SK-N-SH (cell line): ENCODE measurements around the gene PHLDB2. TPM values are rescaled to one million over a fixed set of nuclear protein-coding genes. Genes with fewer than 3 reads are reported as not detected.
A peak's percentile ranks its signal among the peaks of the same experiment; 100 is the strongest.

Source experiments
- CTCF ChIA-PET: fragments of 300-600, 350-600 bp; formaldehyde crosslinking; extraction: SDS; loops from one replicate; lab custom pipeline; 2021; lab: Yijun Ruan, JAX
- POLR2A ChIA-PET: fragments of 350-600 bp; sonication (Branson Sonifier 250); formaldehyde crosslinking; extraction: SDS; loops from one replicate; lab custom pipeline; 2020; ENCODE audit warnings: antibody characterized with exemption, inconsistent platforms; lab: Yijun Ruan, JAX
- DNase-seq: peaks from one replicate; pipeline ENCODE4 v3.0.0; 2012
- H2AFZ ChIP-seq: fragments of 200-600 bp; sonication (generic); 2 replicates; pipeline ENCODE4 v1.8.1; 2016; ENCODE audit warnings: antibody characterized with exemption, mild to moderate bottlenecking, low read depth
- H3F3A ChIP-seq: fragments of 200-600 bp; sonication (generic); replicated peaks from 2 replicates; pipeline ENCODE3; 2016; ENCODE audit warnings: antibody characterized with exemption, mild to moderate bottlenecking; ENCODE audit not compliant: insufficient read depth
- H3K27ac ChIP-seq, 2 experiments: fragments of 200-500 bp in 1 of 2; fragments of 200-600 bp in 1 of 2; sonication (Bioruptor generic) in 1 of 2; sonication (generic), shearing (Covaris generic) in 1 of 2; 2 replicates each; pipeline versions ENCODE4 v1.5.1 to v1.6.1; 2014 to 2016; ENCODE audit warnings: low read depth in 2 of 2, inconsistent platforms in 1 of 2, low read length in 1 of 2, mild to moderate bottlenecking in 1 of 2, mixed read lengths in 1 of 2
- H3K27me3 ChIP-seq: fragments of 200-600 bp; sonication (generic), shearing (Covaris generic); 2 replicates; pipeline ENCODE4 v1.6.1; 2016; ENCODE audit warnings: mixed run types; ENCODE audit not compliant: insufficient read depth
- H3K36me3 ChIP-seq, 2 experiments: fragments of 200-500 bp in 1 of 2; fragments of 200-600 bp in 1 of 2; sonication (Bioruptor generic) in 1 of 2; sonication (generic) in 1 of 2; replicated peaks in 1 of 2; 2 replicates each; pipeline versions ENCODE3 to v1.5.1; 2014 to 2016; ENCODE audit warnings: low read length in 1 of 2, mild to moderate bottlenecking in 1 of 2; ENCODE audit not compliant: insufficient read depth in 2 of 2, control insufficient read depth in 1 of 2
- H3K4me1 ChIP-seq, 2 experiments: fragments of 200-500 bp in 1 of 2; fragments of 200-600 bp in 1 of 2; sonication (Bioruptor generic) in 1 of 2; sonication (generic), shearing (Covaris generic) in 1 of 2; 2 replicates each; pipeline versions ENCODE4 v1.5.1 to v1.6.1; 2014 to 2016; ENCODE audit warnings: low read depth in 1 of 2, low read length in 1 of 2, mixed run types in 1 of 2; ENCODE audit not compliant: insufficient read depth in 2 of 2, control insufficient read depth in 1 of 2
- H3K4me2 ChIP-seq: fragments of 200-600 bp; sonication (generic), shearing (Covaris generic); 2 replicates; pipeline ENCODE4 v1.6.1; 2017; ENCODE audit warnings: mixed run types
- H3K4me3 ChIP-seq, 2 experiments: fragments of 200-500 bp in 1 of 2; fragments of 200-600 bp in 1 of 2; sonication (Bioruptor generic) in 1 of 2; sonication (generic), shearing (Covaris generic) in 1 of 2; 2 replicates each; pipeline versions ENCODE4 v1.5.1 to v1.8.1; 2014 to 2016; ENCODE audit warnings: low read depth in 2 of 2, inconsistent platforms in 1 of 2, low read length in 1 of 2, mild to moderate bottlenecking in 1 of 2, mixed read lengths in 1 of 2, moderate library complexity in 1 of 2
- H3K79me2 ChIP-seq: fragments of 200-600 bp; sonication (generic); 2 replicates; pipeline ENCODE4 v1.8.1; 2017; ENCODE audit warnings: mild to moderate bottlenecking; ENCODE audit not compliant: insufficient read depth
- H3K9ac ChIP-seq: fragments of 200-600 bp; sonication (generic); 2 replicates; pipeline ENCODE4 v1.6.1; 2017; ENCODE audit warnings: mixed run types
- H3K9me2 ChIP-seq: fragments of 200-600 bp; sonication (generic); 2 replicates; pipeline ENCODE4 v1.6.1; 2017; ENCODE audit warnings: mixed run types
- H3K9me3 ChIP-seq: fragments of 200-600 bp; sonication (generic); 2 replicates; pipeline ENCODE4 v1.6.1; 2017; ENCODE audit warnings: mixed run types, mild to moderate bottlenecking, moderate library complexity
- H4K20me1 ChIP-seq: fragments of 200-600 bp; sonication (generic); 2 replicates; pipeline ENCODE4 v1.6.1; 2017; ENCODE audit warnings: mild to moderate bottlenecking, mixed run types; ENCODE audit not compliant: insufficient read depth
- CTCF ChIP-seq: fragments of 200-600 bp; sonication (generic); IDR thresholded peaks from 2 replicates; pipeline ENCODE4 v1.6.1; 2017; ENCODE audit warnings: antibody characterized with exemption, mild to moderate bottlenecking, moderate library complexity
- ELF1 ChIP-seq: IDR thresholded peaks from 2 replicates; pipeline ENCODE4 v1.4.0; 2012
- FOSL2 ChIP-seq: IDR thresholded peaks from 2 replicates; pipeline ENCODE4 v1.4.0; 2012; ENCODE audit warnings: low read depth, mild to moderate bottlenecking, moderate library complexity, borderline replicate concordance
- FOXJ3 ChIP-seq: sonication (generic); formaldehyde crosslinking; IDR thresholded peaks from 2 replicates; pipeline ENCODE4 v1.5.1; 2020; ENCODE audit warnings: mild to moderate bottlenecking, missing genetic modification reagents
- FOXM1 ChIP-seq: IDR thresholded peaks from 2 replicates; pipeline ENCODE4 v1.4.0; 2012; ENCODE audit warnings: low read depth, mild to moderate bottlenecking
- GABPA ChIP-seq: IDR thresholded peaks from 2 replicates; pipeline ENCODE4 v1.4.0; 2012; ENCODE audit warnings: low read depth, mild to moderate bottlenecking
- GATA2 ChIP-seq: sonication (generic); formaldehyde crosslinking; IDR thresholded peaks from 2 replicates; pipeline ENCODE4 v1.5.0; 2020; ENCODE audit warnings: mild to moderate bottlenecking, missing genetic modification reagents
- JUND ChIP-seq: IDR thresholded peaks from 2 replicates; pipeline ENCODE4 v1.4.0; 2012
- MEF2A ChIP-seq: IDR thresholded peaks from 2 replicates; pipeline ENCODE4 v1.4.0; 2012; ENCODE audit warnings: low read depth, borderline replicate concordance
- MXI1 ChIP-seq: IDR thresholded peaks from 2 replicates; pipeline ENCODE4 v1.6.1; 2012; ENCODE audit warnings: mild to moderate bottlenecking, low read depth, low read length, improper control_type of control experiment
- NFIC ChIP-seq: IDR thresholded peaks from 2 replicates; pipeline ENCODE4 v1.4.0; 2012; ENCODE audit warnings: borderline replicate concordance
- RAD21 ChIP-seq: IDR thresholded peaks from 2 replicates; pipeline ENCODE4 v1.6.1; 2012; ENCODE audit warnings: mild to moderate bottlenecking, low read length
- RCOR1 ChIP-seq: fragments of 150-350 bp; IDR thresholded peaks from 2 replicates; pipeline ENCODE4 v1.6.1; 2017; ENCODE audit warnings: antibody characterized with exemption, low read length
- RXRA ChIP-seq: IDR thresholded peaks from 2 replicates; pipeline ENCODE4 v1.4.0; 2012; ENCODE audit warnings: low read depth, mild to moderate bottlenecking, borderline replicate concordance
- SMC3 ChIP-seq: IDR thresholded peaks from 2 replicates; pipeline ENCODE4 v1.6.1; 2012; ENCODE audit warnings: low read depth, low read length, improper control_type of control experiment
- TAF1 ChIP-seq: IDR thresholded peaks from 2 replicates; pipeline ENCODE4 v1.6.1; 2012; ENCODE audit warnings: low read depth, mild to moderate bottlenecking, low read length, moderate library complexity, borderline replicate concordance
- TCF12 ChIP-seq: IDR thresholded peaks from 2 replicates; pipeline ENCODE4 v1.4.0; 2012
- ZBTB33 ChIP-seq: IDR thresholded peaks from 2 replicates; pipeline ENCODE4 v1.4.0; 2012; ENCODE audit warnings: low read depth, borderline replicate concordance
- whole genome bisulfite sequencing: methylation state at CpG from one replicate; pipeline ENCODE4 v1.1.6; 2017; ENCODE audit warnings: low lambda C conversion rate; 5-methylcytosine and 5-hydroxymethylcytosine counted together
- polyA plus RNA-seq, 3 experiments: library from polyadenylated mRNA; depleted of rRNA; stranded (reverse); fragments of >200 nt; gene quantifications; 2 replicates each; pipeline ENCODE4 v1.2.3, GENCODE V29; 2012
- TF ChIP-seq, protein P1 (sequence below): IDR thresholded peaks from 2 replicates; pipeline ENCODE4; 2012
- TF ChIP-seq, protein P2 (sequence below): fragments of 150-350 bp; IDR thresholded peaks from 2 replicates; pipeline ENCODE4 v1.6.1; 2016; ENCODE audit warnings: mild to moderate bottlenecking, low read depth, low read length

Gene PHLDB2
- polyA plus RNA-seq, 1 of the 3 experiments (the other 2 are of a cell fraction): 18.0 TPM

GRCh38 chr3:111862974-111863373, 3.9 kb downstream of the PHLDB2 start:
- Histone ChIP-seq H3K36me3 (no peaks in the 10 kb centered on the region), H3K9me3 (no peaks in the 10 kb centered on the region), H3F3A (peaks cover 45% of the 10 kb centered on the region), H3K4me2 (peak overlapping the region; percentile 81), H3K27ac (peak overlapping the region; percentile 28 to 98; a peak in 3 of 4 replicates), H3K27me3 (no peaks in the 10 kb centered on the region), H3K4me1 (peaks cover 7 to 28% of the 10 kb centered on the region in 2 experiments), H3K79me2 (peaks cover 86% of the 10 kb centered on the region), H4K20me1 (no peaks in the 10 kb centered on the region), H3K4me3 (0 out of 4 replicates have a peak overlapping the region, but pooled peaks of 1 of the 2 experiments have one; percentile 84), H2AFZ (no peak overlapping the region), H3K9ac (peak overlapping the region; percentile 97), H3K9me2 (no peaks in the 10 kb centered on the region)
- TF ChIP-seq ZBTB33 (no peak), ELF1 (no peak), GATA2 (CRISPR knock-in tag) (no peak), MXI1 (no peak), RAD21 (no peak), GABPA (no peak), TCF12 (no peak), NFIC (no peak), FOXJ3 (no peak), MEF2A (no peak), RXRA (no peak), SMC3 (no peak), RCOR1 (no peak)
- CTCF ChIA-PET: interaction anchor here (0.6 kb wide), 1 partner anchor 145 kb away, joined by 3 read pairs; no protein-coding TSS in a partner anchor
- WGBS: 83% methylated on average over 3 of the region's 3 CpGs
- DNase-seq: no peak
- POLR2A ChIA-PET: no interaction called here

- Histone ChIP-seq H3K4me2 (peak overlapping the region; percentile 81), H3F3A (peaks cover 45% of the 10 kb centered on the region), H3K36me3 (no peaks in the 10 kb centered on the region), H3K79me2 (peaks cover 86% of the 10 kb centered on the region), H3K27me3 (no peaks in the 10 kb centered on the region), H3K9ac (peak overlapping the region; percentile 97), H3K9me3 (no peaks in the 10 kb centered on the region), H3K9me2 (no peaks in the 10 kb centered on the region), H3K4me1 (peaks cover 3 to 28% of the 10 kb centered on the region in 2 experiments), H3K4me3 (peak overlapping the region in 1 of 2 experiments; percentile 24; a peak in 2 of 4 replicates), H3K27ac (peak overlapping the region; percentile 68 to 98; a peak in 3 of 4 replicates), H4K20me1 (no peaks in the 10 kb centered on the region), H2AFZ (no peak overlapping the region)
- WGBS: 51% methylated on average over 2 of the region's 2 CpGs
- CTCF ChIA-PET: interaction anchor here (0.6 to 2.1 kb wide), 4 partner anchors 9 to 148 kb away, joined by 3 to 5 read pairs (median 4); no protein-coding TSS in a partner anchor
- POLR2A ChIA-PET: no interaction called here
- DNase-seq: no peak
- TF ChIP-seq FOSL2 (no peak), ZBTB33 (no peak), CTCF (no peak), JUND (no peak), FOXM1 (no peak), TAF1 (no peak), TCF12 (no peak), RXRA (no peak)
- TF ChIP-seq, protein P1, sequence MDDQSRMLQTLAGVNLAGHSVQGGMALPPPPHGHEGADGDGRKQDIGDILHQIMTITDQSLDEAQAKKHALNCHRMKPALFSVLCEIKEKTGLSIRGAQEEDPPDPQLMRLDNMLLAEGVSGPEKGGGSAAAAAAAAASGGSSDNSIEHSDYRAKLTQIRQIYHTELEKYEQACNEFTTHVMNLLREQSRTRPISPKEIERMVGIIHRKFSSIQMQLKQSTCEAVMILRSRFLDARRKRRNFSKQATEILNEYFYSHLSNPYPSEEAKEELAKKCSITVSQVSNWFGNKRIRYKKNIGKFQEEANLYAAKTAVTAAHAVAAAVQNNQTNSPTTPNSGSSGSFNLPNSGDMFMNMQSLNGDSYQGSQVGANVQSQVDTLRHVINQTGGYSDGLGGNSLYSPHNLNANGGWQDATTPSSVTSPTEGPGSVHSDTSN: no peak
- TF ChIP-seq, protein P2, sequence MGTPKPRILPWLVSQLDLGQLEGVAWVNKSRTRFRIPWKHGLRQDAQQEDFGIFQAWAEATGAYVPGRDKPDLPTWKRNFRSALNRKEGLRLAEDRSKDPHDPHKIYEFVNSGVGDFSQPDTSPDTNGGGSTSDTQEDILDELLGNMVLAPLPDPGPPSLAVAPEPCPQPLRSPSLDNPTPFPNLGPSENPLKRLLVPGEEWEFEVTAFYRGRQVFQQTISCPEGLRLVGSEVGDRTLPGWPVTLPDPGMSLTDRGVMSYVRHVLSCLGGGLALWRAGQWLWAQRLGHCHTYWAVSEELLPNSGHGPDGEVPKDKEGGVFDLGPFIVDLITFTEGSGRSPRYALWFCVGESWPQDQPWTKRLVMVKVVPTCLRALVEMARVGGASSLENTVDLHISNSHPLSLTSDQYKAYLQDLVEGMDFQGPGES: no peak
Measured at GRCh38 chr3:111863942-111864694, 5.1 kb downstream of the PHLDB2 start.
